Sigmoid colon (tissue), 4 donors: ENCODE data around the gene CDK5.

Experiments
- CTCF ChIP-seq, 4 experiments: fragments of 450-650 bp in 3 of 4; fragments of 200-600 bp in 1 of 4; IDR thresholded peaks; one replicate each; pipeline ENCODE4 v1.5.1; 2016 to 2019; ENCODE audit warnings: antibody characterized with exemption in 4 of 4, mild to moderate bottlenecking in 3 of 4, moderate library complexity in 2 of 4
- EP300 ChIP-seq, 4 donors: sonication (generic); formaldehyde crosslinking; IDR thresholded peaks; one replicate each; pipeline ENCODE4 v1.6.1; 2017; ENCODE audit warnings: antibody characterized with exemption in 4 of 4
- POLR2AphosphoS5 ChIP-seq, 4 donors: sonication (generic); formaldehyde crosslinking; IDR thresholded peaks; one replicate each; pipeline ENCODE4 v1.6.1; 2017; ENCODE audit warnings: antibody characterized with exemption in 4 of 4

- TF ChIP-seq POLR2AphosphoS5 (IDR thresholded peaks at IDR 0.05): no peak
- no peak for TF ChIP-seq EP300 (IDR thresholded peaks at IDR 0.05)
- TF ChIP-seq CTCF (IDR thresholded peaks at IDR 0.05): peak in 1 of 4 experiments; percentile 5
These were observed at the start of gene CDK5 for GRCh38 chr7:151057506-151057988.
